ENCODE results near the gene CDYL2. TPM values are rescaled to one million over a fixed set of nuclear protein-coding genes. Genes with fewer than 3 reads are reported as not detected.

Gene CDYL2
- total RNA-seq, 4 donors from 2014 or later, result 0.80 to 2.8 (median 1.8) TPM

DNA sequence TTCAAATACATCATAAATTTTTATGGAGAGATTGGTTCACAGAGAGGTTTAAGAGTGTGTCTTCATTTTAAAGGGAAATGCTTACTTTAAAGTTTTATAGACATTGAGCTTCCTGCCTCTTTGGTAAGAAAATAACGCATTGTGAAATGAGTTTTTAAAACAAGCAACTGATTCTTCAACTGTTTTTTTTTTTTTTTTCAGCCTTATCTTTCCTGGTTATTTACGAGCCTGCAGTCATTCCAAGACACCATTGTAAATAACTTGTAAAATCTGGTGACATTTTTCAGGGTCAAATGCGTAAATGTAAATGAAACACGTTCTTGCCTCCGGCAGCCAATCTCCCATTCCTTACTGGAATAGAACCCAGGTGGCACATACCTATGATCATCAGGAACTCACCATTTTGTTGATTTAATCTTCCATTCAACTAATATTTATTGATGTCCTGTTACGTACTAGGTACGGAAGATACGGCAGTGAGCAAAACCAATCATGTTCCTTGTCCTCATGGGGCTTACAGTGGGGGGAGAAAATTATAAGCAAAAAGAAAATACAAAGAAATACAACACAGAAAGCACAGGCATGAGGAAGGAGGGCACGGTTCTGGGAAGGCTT lies 33.2 kb upstream of the CDYL2 start:
- ATAC-seq (no peak), DNase-seq (no peak)
- H3K27me3 ChIP-seq, result no peaks in the 10 kb centered on the region
- H3K4me3 ChIP-seq, result no peak overlapping the region
- no peaks in the 10 kb centered on the region for H3K4me1 ChIP-seq
- H3K27ac ChIP-seq, result no peak overlapping the region
- in situ Hi-C loops (cut with MboI; ENCODE audit: low sequenced_read_pairs in 4 of 4) (no loop called here), intact Hi-C loops (cut with DNase I; ENCODE audit: low total_unique reads) (no loop called here)
- H3K9me3 ChIP-seq, result no peaks in the 10 kb centered on the region
- no peak for TF ChIP-seq POLR2A (IDR thresholded peaks at IDR 0.05)
- no peaks in the 10 kb centered on the region for H3K36me3 ChIP-seq

DNA sequence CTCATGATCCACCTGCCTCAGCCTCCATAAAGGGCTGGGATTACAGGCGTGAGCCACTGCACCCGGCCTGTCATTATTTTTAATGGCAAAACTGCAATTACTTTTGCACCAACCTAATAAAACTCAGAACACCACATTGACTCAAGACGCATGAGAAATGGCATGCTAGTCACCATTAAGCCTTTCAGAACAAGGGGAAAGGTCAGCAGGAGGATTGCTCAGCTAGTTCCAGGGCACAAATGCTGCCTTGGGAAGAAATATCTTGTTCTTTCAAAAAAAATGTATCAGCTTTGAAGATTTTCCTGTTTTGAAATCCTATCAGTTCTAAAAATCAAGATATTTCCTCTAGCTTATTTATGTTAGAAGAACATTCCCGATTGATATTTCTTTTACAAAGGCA lies 32.4 kb upstream of the CDYL2 start:
- Histone ChIP-seq H3K27ac (no peak overlapping the region), H3K27me3 (no peaks in the 10 kb centered on the region), H3K4me3 (no peak overlapping the region), H3K9me3 (no peaks in the 10 kb centered on the region), H3K36me3 (no peaks in the 10 kb centered on the region), H3K4me1 (no peaks in the 10 kb centered on the region)
- in situ Hi-C loops (cut with MboI; ENCODE audit: low sequenced_read_pairs in 4 of 4), result no loop called here
- DNase-seq (no peak), ATAC-seq (no peak)
- no peak for TF ChIP-seq CTCF (IDR thresholded peaks at IDR 0.05 in 4 of 5, conservative IDR thresholded peaks at IDR 0.05 in 1 of 5)
- no peak for TF ChIP-seq POLR2A (IDR thresholded peaks at IDR 0.05)
- intact Hi-C loops (cut with DNase I; ENCODE audit: low total_unique reads), result no loop called here

GRCh38 chr16:80836202-80836601 lies 31.8 kb upstream of the CDYL2 start:
- H3K4me3 ChIP-seq, result no peak overlapping the region
- H3K36me3 ChIP-seq, result no peaks in the 10 kb centered on the region
- no peak for TF ChIP-seq CTCF (IDR thresholded peaks at IDR 0.05 in 4 of 5, conservative IDR thresholded peaks at IDR 0.05 in 1 of 5)
- TF ChIP-seq POLR2A (IDR thresholded peaks at IDR 0.05), result no peak
- H3K27ac ChIP-seq, result no peak overlapping the region
- no peaks in the 10 kb centered on the region for H3K9me3 ChIP-seq
- no peaks in the 10 kb centered on the region for H3K4me1 ChIP-seq
- no peak for DNase-seq
- intact Hi-C loops (cut with DNase I; ENCODE audit: low total_unique reads), result no loop called here
- ATAC-seq, result no peak
- in situ Hi-C loops (cut with MboI; ENCODE audit: low sequenced_read_pairs in 4 of 4), result no loop called here
- no peaks in the 10 kb centered on the region for H3K27me3 ChIP-seq

DNA sequence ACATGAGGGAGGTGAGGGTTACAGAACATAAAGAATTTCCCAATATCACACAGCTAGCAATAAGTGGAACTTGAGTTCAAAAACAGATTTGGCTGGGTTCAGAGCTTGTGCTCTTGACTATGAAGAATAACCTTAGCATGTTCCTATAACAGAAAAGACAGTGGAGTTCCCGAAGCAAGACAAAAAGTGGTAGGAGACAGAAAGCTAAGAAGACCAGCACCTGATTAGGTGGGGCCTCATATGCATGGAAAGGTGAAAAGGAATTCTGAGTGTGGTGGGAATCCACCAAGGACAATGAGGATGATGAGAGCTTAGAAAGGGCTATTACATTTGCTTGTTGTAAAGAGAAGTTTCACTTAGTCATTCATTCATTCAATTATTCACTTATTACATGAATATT lies 26.6 kb upstream of the CDYL2 start:
- in situ Hi-C loops (cut with MboI; ENCODE audit: low sequenced_read_pairs in 4 of 4), result no loop called here
- TF ChIP-seq CTCF (IDR thresholded peaks at IDR 0.05 in 4 of 5, conservative IDR thresholded peaks at IDR 0.05 in 1 of 5) (no peak), POLR2A (IDR thresholded peaks at IDR 0.05) (no peak)
- no peaks in the 10 kb centered on the region for H3K36me3 ChIP-seq
- intact Hi-C loops (cut with DNase I; ENCODE audit: low total_unique reads), result no loop called here
- no peaks in the 10 kb centered on the region for H3K27me3 ChIP-seq
- DNase-seq (no peak), ATAC-seq (no peak)
- no peak overlapping the region for H3K4me3 ChIP-seq
- H3K4me1 ChIP-seq, result no peaks in the 10 kb centered on the region
- H3K27ac ChIP-seq, result no peak overlapping the region
- no peaks in the 10 kb centered on the region for H3K9me3 ChIP-seq

- H3K4me1 ChIP-seq, result no peaks in the 10 kb centered on the region
- no peak overlapping the region for H3K4me3 ChIP-seq
- H3K9me3 ChIP-seq, result no peaks in the 10 kb centered on the region
- DNase-seq (no peak), ATAC-seq (no peak)
- H3K36me3 ChIP-seq, result no peaks in the 10 kb centered on the region
- no peak overlapping the region for H3K27ac ChIP-seq
- no peaks in the 10 kb centered on the region for H3K27me3 ChIP-seq
- in situ Hi-C loops (cut with MboI; ENCODE audit: low sequenced_read_pairs in 4 of 4) (no loop called here), intact Hi-C loops (cut with DNase I; ENCODE audit: low total_unique reads) (no loop called here)
- TF ChIP-seq POLR2A (IDR thresholded peaks at IDR 0.05), result no peak
Measured at GRCh38 chr16:80828495-80828894, 24.1 kb upstream of the CDYL2 start.

DNA sequence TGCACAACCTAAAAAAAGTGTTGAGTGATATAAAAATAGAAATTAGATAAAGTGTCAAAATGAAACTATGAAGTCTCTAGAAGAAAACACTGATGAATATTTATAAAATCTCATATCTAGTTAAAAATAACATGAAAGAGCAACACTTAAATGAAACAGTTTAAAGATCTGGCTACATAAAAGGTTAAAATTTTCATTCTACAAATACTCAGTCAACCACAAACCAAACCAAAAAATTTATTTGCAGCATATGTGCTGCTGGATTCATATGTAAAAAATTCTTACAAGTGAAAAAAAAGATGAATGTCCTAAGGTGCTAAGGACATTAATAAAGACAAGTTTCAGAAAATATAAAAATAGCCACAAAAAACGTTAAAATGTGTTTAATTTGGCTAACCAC lies 22.6 kb upstream of the CDYL2 start:
- Histone ChIP-seq H3K36me3 (no peaks in the 10 kb centered on the region), H3K27me3 (no peaks in the 10 kb centered on the region), H3K27ac (no peak overlapping the region), H3K4me3 (no peak overlapping the region), H3K4me1 (no peaks in the 10 kb centered on the region), H3K9me3 (no peaks in the 10 kb centered on the region)
- intact Hi-C loops (cut with DNase I; ENCODE audit: low total_unique reads), result no loop called here
- ATAC-seq (no peak), DNase-seq (no peak)
- TF ChIP-seq POLR2A (IDR thresholded peaks at IDR 0.05) (no peak), CTCF (IDR thresholded peaks at IDR 0.05 in 4 of 5, conservative IDR thresholded peaks at IDR 0.05 in 1 of 5) (no peak)
- in situ Hi-C loops (cut with MboI; ENCODE audit: low sequenced_read_pairs in 4 of 4), result no loop called here
